K562 (cell line): ENCODE results near the gene DDR1. TPM values are rescaled to one million over a fixed set of nuclear protein-coding genes. Genes with fewer than 3 reads are reported as not detected.

Experiments used
- ATAC-seq: fragments of 200-7000 bp; cut with Tn5 transposase; 3 replicates; pipeline ENCODE4 v1.9.1; 2020; ENCODE audit warnings: moderate library complexity
- BruUV-seq: library from RNA; stranded (reverse); fragments of 400-500 nt; replicated peaks from 2 replicates; lab custom pipeline; 2021; lab: Mats Ljungman, UMichigan
- CTCF ChIA-PET: fragments of 300-600 bp; formaldehyde crosslinking; extraction: SDS; loops from one replicate; lab custom pipeline; 2021; ENCODE audit warnings: low intra/inter-chr PET ratio; lab: Yijun Ruan, JAX
- POLR2A ChIA-PET: fragments of 300-600, 350-650 bp; sonication (Branson Sonifier 250); formaldehyde crosslinking; extraction: SDS; loops from one replicate; lab custom pipeline; 2021; ENCODE audit warnings: antibody characterized with exemption, inconsistent platforms; lab: Yijun Ruan, JAX
- DNase-seq, 4 experiments: peaks; one replicate each; pipeline versions ENCODE4 v3.0.0 to v3.0.0-alpha.2; 2011 to 2018; ENCODE audit warnings: low spot score in 3 of 4, mixed read lengths in 3 of 4; ENCODE audit errors: extremely low read depth in 1 of 4
- FAIRE-seq: peaks from 2 replicates; lab custom pipeline; 2011; peaks lifted over from hg19 to GRCh38; lab: Jason Lieb, UNC
- H2AFZ ChIP-seq: 2 replicates; pipeline ENCODE4 v1.6.0; 2011; ENCODE audit warnings: low read depth, low read length, control low read depth, inconsistent platforms
- H3K27ac ChIP-seq: fragments of 200-600 bp; 3 replicates; pipeline ENCODE4 v1.8.0; 2011; ENCODE audit warnings: low read depth, mild to moderate bottlenecking, control low read depth, inconsistent platforms, low read length, moderate library complexity, mixed read lengths; ENCODE audit errors: extremely low read depth
- H3K27me3 ChIP-seq, 2 experiments: fragments of 300-600 bp in 1 of 2; 2 replicates in 1 of 2; 3 replicates in 1 of 2; pipeline versions ENCODE4 v1.6.0 to v1.8.0; 2011; ENCODE audit warnings: inconsistent platforms in 2 of 2, low read length in 2 of 2, mild to moderate bottlenecking in 1 of 2, mixed read lengths in 1 of 2, moderate library complexity in 1 of 2; ENCODE audit not compliant: control insufficient read depth in 2 of 2, insufficient read depth in 2 of 2
- H3K36me3 ChIP-seq: fragments of 300-600 bp; 3 replicates; pipeline ENCODE4 v1.8.0; 2011; ENCODE audit warnings: mild to moderate bottlenecking, low read length, inconsistent platforms; ENCODE audit not compliant: control insufficient read depth, insufficient read depth
- H3K4me1 ChIP-seq, 2 experiments: fragments of 200-600 bp in 1 of 2; replicated peaks in 1 of 2; 2 replicates in 1 of 2; 3 replicates in 1 of 2; pipeline versions ENCODE4 v1.5.1 to v1.8.0; 2011; ENCODE audit warnings: inconsistent platforms in 2 of 2, low read length in 2 of 2, mild to moderate bottlenecking in 1 of 2, mixed read lengths in 1 of 2, moderate library complexity in 1 of 2; ENCODE audit not compliant: control insufficient read depth in 2 of 2, insufficient read depth in 2 of 2
- H3K4me2 ChIP-seq: 2 replicates; pipeline ENCODE4 v1.6.1; 2011; ENCODE audit warnings: low read length, control low read depth, inconsistent platforms, mixed read lengths; ENCODE audit not compliant: insufficient read depth
- H3K4me3 ChIP-seq: fragments of 200-600 bp; sonication (generic), shearing (Covaris generic); 2 replicates; pipeline ENCODE4 v1.5.1; 2016; ENCODE audit warnings: control low read depth, inconsistent platforms
- H3K79me2 ChIP-seq: fragments of 200-600 bp; 3 replicates; pipeline ENCODE4 v1.8.0; 2011; ENCODE audit warnings: low read length, inconsistent platforms; ENCODE audit not compliant: control insufficient read depth, insufficient read depth
- H3K9ac ChIP-seq, 2 experiments: 2 replicates each; pipeline versions ENCODE4 v1.6.0 to v1.6.1; 2011; ENCODE audit warnings: low read depth in 2 of 2, low read length in 2 of 2, control low read depth in 1 of 2, inconsistent platforms in 1 of 2, mild to moderate bottlenecking in 1 of 2, mixed read lengths in 1 of 2; ENCODE audit not compliant: insufficient read depth in 1 of 2
- H3K9me1 ChIP-seq: one replicate; pipeline ENCODE4 v1.6.0; 2011; ENCODE audit warnings: inconsistent platforms, mild to moderate bottlenecking, low read length, moderate library complexity; ENCODE audit not compliant: control insufficient read depth, insufficient read depth
- H3K9me3 ChIP-seq: replicated peaks from 2 replicates; pipeline ENCODE4 v1.5.1; 2011; ENCODE audit warnings: low read depth, low read length, inconsistent platforms; ENCODE audit not compliant: control insufficient read depth, insufficient read depth
- H4K20me1 ChIP-seq: replicated peaks from 2 replicates; pipeline ENCODE4 v1.6.1; 2011; ENCODE audit warnings: low read length, inconsistent platforms, mixed read lengths; ENCODE audit not compliant: control insufficient read depth, insufficient read depth
- MAX ChIP-seq: sonication (generic); formaldehyde crosslinking; IDR thresholded peaks from 2 replicates; pipeline ENCODE4 v1.9.0; 2022; ENCODE audit warnings: mild to moderate bottlenecking, missing genetic modification reagents
- MCM7 ChIP-seq, 2 experiments: fragments of 450-650 bp; IDR thresholded peaks; 2 replicates each; pipeline ENCODE4 v1.6.1; 2016 to 2018
- TBP ChIP-seq: optimal IDR thresholded peaks from 2 replicates; pipeline ENCODE3; 2011; ENCODE audit warnings: low read depth, low read length, improper control_type of control experiment
- WGBS: fragments of 100-300 bp; shearing (Covaris generic); methylation state at CpG from one replicate; pipeline ENCODE4 v1.1.6; 2016; ENCODE audit warnings: low coverage, mixed read lengths; ENCODE audit not compliant: insufficient coverage; ENCODE audit errors: missing lambda C conversion rate; 5-methylcytosine and 5-hydroxymethylcytosine counted together
- in situ Hi-C: fragments of 300-500 bp; cut with MboI; formaldehyde crosslinking; loops from 4 replicates; pipeline ENCODE4 v1.15.0; 2018; ENCODE audit warnings: inconsistent platforms, mixed read lengths
- intact Hi-C: fragments of 100-400 bp; cut with micrococcal nuclease; formaldehyde crosslinking; loops from 2 replicates; pipeline ENCODE4 v1.14.2; 2022
- polyA plus RNA-seq, 8 experiments: library from polyadenylated mRNA; depleted of rRNA in 4 of 8; stranded (reverse) in 5 of 8; unstranded in 3 of 8; fragments of >200 nt; fragmentation: Nextera tagmentation in 2 of 8; fragmentation: Illumina TruSeq in 1 of 8; extraction: Ambion mirVana in 2 of 8; extraction: Trizol in 1 of 8; gene quantifications; 2 replicates each; pipeline versions ENCODE4 v1.2.1 to v1.2.3, GENCODE V29; 2011 to 2014; ENCODE audit warnings: inconsistent platforms in 1 of 8, missing spikeins in 1 of 8
- total RNA-seq, 7 experiments: library from RNA; depleted of rRNA in 6 of 7; stranded (reverse); fragments of >200 nt in 6 of 7; fragmentation: Illumina TruSeq in 2 of 7; extraction: Trizol in 2 of 7; gene quantifications; 2 replicates each; pipeline versions ENCODE4 v1.2.1 to v1.2.3, GENCODE V29; 2011 to 2021; ENCODE audit warnings: low replicate concordance in 1 of 7
- TF ChIP-seq, protein P1 (sequence below), 3 experiments: IDR thresholded peaks in 2 of 3; conservative IDR thresholded peaks in 1 of 3; 2 replicates each; pipeline ENCODE4 v1.5.1; 2011 to 2012; ENCODE audit warnings: low read length in 3 of 3, mild to moderate bottlenecking in 3 of 3, control low read depth in 2 of 3, improper control_type of control experiment in 1 of 3, inconsistent platforms in 1 of 3, low read depth in 1 of 3, mixed read lengths in 1 of 3, moderate library complexity in 1 of 3; ENCODE audit not compliant: insufficient read depth in 2 of 3

Gene DDR1
- total and polyA plus RNA-seq, 9 of the 15 experiments (the other 6 are each of a cell fraction or from before 2014, with no cell fraction given) = 1.4 to 44.6 (median 12.2) TPM

- WGBS = 84% methylated on average over 13 of the region's 13 CpGs
- Histone ChIP-seq H2AFZ (no peak overlapping the region), H3K4me2 (no peak overlapping the region), H3K9ac (peak overlapping the region in 1 of 2 experiments; percentile 3; a peak in 1 of 4 replicates), H4K20me1 (no peaks in the 10 kb centered on the region; the same call in 1 of the 2 replicates), H3K9me1 (no peaks in the 10 kb centered on the region), H3K27me3 (no peaks in the 10 kb centered on the region), H3K36me3 (peaks cover 71% of the 10 kb centered on the region), H3K79me2 (no peaks in the 10 kb centered on the region), H3K4me3 (no peak overlapping the region), H3K9me3 (no peaks in the 10 kb centered on the region), H3K4me1 (peaks cover 0 to 17% of the 10 kb centered on the region in 2 experiments; a peak in 1 of 5 replicates), H3K27ac (no peak overlapping the region)
- TF ChIP-seq TBP (no peak), MCM7 (IDR thresholded peaks at IDR 0.05) (no peak)
- no peak for ATAC-seq
- in situ Hi-C loops (no loop called here), intact Hi-C loops (no loop called here)
- DNase-seq = no peak
- no TSS peak for BruUV-seq
- ChIA-PET POLR2A (interaction anchor here (0.9 to 2.5 kb wide), 5 partner anchors 8 to 74 kb away, joined by 3 to 10 read pairs (median 4); no protein-coding TSS in a partner anchor), CTCF (no interaction called here)
- FAIRE-seq = no peak
These were observed 12.2 kb downstream of the DDR1 start for GRCh38 chr6:30896541-30896940.

DNA sequence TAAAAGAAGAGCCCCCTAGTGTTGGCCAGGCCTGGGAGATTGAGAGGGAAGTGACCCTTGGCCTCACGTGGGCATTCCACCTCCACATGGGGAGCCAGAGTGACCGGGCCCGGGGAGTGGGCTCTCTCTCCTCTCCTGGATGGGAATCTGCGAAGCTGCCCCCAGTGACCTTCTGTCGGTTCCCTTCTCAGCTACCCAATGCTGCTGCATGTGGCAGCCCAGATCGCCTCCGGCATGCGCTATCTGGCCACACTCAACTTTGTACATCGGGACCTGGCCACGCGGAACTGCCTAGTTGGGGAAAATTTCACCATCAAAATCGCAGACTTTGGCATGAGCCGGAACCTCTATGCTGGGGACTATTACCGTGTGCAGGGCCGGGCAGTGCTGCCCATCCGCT lies 13.6 kb downstream of the DDR1 start:
- peaks cover 60% of the 10 kb centered on the region; the same call in 2 of the 3 replicates for H3K36me3 ChIP-seq
- intact Hi-C loops = no loop called here
- H3K27me3 ChIP-seq = no peaks in the 10 kb centered on the region
- H3K9me3 ChIP-seq = no peaks in the 10 kb centered on the region
- no peak overlapping the region for H3K27ac ChIP-seq
- CTCF ChIA-PET = no interaction called here
- no peak for ATAC-seq
- no peaks in the 10 kb centered on the region; the same call in 1 of the 2 replicates for H4K20me1 ChIP-seq
- no peak for TF ChIP-seq MAX (CRISPR knock-in tag)
- TF ChIP-seq, protein P1, sequence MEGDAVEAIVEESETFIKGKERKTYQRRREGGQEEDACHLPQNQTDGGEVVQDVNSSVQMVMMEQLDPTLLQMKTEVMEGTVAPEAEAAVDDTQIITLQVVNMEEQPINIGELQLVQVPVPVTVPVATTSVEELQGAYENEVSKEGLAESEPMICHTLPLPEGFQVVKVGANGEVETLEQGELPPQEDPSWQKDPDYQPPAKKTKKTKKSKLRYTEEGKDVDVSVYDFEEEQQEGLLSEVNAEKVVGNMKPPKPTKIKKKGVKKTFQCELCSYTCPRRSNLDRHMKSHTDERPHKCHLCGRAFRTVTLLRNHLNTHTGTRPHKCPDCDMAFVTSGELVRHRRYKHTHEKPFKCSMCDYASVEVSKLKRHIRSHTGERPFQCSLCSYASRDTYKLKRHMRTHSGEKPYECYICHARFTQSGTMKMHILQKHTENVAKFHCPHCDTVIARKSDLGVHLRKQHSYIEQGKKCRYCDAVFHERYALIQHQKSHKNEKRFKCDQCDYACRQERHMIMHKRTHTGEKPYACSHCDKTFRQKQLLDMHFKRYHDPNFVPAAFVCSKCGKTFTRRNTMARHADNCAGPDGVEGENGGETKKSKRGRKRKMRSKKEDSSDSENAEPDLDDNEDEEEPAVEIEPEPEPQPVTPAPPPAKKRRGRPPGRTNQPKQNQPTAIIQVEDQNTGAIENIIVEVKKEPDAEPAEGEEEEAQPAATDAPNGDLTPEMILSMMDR (IDR thresholded peaks at IDR 0.05 in 2 of 3, conservative IDR thresholded peaks at IDR 0.05 in 1 of 3; ENCODE audit: insufficient read depth in 2 of 3, low read depth in 1 of 3, low read length in 3 of 3) = peak in 2 of 3 experiments; percentile 19 to 20; a peak in 1 of 6 replicates
- TF ChIP-seq, all 486 proteins: peak for 1
- BruUV-seq = no TSS peak
- H3K4me1 ChIP-seq = peaks cover 0 to 11% of the 10 kb centered on the region in 2 experiments; a peak in 1 of 5 replicates
- no peak overlapping the region for H3K4me3 ChIP-seq
- no peaks in the 10 kb centered on the region for H3K9me1 ChIP-seq
- DNase-seq (no peak), FAIRE-seq (no peak)
- WGBS = 89% methylated on average over 15 of the region's 16 CpGs
- in situ Hi-C loops = no loop called here
- no peak overlapping the region for H2AFZ ChIP-seq
- H3K4me2 ChIP-seq = no peak overlapping the region
- H3K79me2 ChIP-seq = no peaks in the 10 kb centered on the region
- H3K9ac ChIP-seq = no peak overlapping the region
- POLR2A ChIA-PET = interaction anchor here (1.9 to 2.5 kb wide), 2 partner anchors 8 to 10 kb away, joined by 4 to 10 read pairs; partner anchors contain the start of gene GTF2H4
